Cerebellar cortex (tissue), 1 donor: ENCODE results near the gene AHDC1.
"Not testable (repeated sequence)": the region's sequence is repeated elsewhere in the genome, so short reads cannot be mapped to it uniquely, and the experiment has no call there.

Experiments used
- DNase-seq: peaks from one replicate; pipeline ENCODE4 v3.0.0-alpha.2; 2015; ENCODE audit warnings: low spot score

The AHDC1 gene

DNA sequence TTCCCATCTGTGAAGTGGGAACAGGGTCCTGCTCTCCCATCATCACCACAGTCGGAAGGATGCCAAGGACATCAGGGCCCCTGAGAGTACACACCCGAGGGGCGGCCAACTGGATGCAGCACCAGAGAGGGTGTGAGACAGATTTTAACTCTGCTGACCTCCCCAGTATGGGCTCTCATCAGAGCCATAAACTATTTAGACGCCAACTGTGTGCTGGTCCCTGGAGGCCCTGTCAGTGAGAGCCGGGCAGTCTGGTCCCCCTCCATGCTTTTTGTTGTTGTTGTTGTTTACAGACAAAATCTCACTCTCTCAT lies 29.3 kb upstream of the AHDC1 start:
- DNase-seq: no peak

DNA sequence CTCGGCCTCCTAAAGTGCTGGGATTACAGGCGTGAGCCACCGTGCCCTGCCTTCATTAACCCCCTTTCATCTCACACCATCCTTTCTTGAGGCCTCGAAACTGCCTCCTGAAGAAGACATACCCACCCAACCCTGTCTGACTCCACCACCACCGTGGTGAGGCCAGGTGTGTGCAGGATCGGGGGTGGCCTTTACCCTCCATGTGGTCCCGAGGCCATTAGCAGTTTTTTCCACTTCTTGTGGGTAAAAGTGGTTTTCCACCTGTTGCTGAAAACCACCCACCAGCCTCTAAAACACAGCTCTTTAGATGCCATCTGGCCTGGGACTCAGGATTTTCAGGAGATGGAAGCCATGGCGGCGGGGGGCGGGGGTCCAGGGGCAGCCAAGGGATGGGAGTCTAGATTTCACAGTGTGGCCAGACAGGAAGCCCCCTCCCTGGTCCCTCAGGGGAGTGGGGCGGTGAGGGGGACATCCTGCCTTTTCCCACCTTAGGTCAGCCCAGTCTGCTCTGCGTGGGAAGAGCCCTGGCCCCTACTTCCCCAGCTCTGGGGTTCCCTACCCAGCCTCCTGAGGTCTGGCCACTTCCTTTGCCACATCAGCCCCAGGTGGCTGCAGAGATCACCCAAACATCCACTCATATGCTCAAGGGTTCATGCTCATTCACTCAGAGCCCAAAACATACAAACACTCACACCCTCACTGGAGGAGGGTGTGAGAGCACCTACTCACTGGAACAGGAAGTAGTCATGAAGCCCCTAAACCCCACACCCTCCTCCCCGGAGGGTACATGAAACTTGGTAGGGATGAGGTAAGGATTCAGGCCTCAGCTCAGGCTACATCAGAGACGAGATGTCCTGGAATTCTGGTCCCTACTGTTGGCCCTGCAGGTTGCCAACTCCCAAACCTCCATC lies 28.7 kb upstream of the AHDC1 start:
- no peak for DNase-seq

DNA sequence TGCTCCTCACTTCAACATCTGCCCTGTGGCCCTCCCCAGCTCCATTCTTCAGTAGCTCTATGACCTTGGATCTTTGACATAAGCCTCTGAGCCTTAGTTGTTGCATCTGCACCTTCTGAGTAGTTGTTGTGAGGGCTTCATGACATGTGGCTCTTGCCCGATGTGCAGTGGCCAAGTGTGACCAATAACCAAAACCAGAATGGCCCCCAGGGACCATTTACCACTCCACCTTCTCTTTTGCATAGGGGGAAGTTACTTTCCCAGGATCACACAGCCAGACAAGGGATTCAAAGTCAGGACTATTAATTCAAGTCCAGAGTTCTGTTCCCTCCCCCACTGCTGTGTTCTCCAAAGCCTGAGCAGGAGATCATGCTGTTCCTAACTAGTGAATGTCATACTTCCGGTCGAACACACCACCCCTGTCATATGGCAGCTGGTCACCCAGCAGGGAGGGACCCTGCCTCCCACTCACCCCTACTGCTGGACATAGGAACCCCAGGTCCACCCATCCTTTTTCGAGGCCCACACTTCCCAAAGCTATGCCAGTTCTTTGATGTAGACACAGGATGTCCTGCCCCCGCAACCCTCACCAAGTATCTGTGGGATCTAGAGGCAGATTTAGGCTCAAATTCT lies 27.0 kb upstream of the AHDC1 start:
- no peak for DNase-seq

DNA sequence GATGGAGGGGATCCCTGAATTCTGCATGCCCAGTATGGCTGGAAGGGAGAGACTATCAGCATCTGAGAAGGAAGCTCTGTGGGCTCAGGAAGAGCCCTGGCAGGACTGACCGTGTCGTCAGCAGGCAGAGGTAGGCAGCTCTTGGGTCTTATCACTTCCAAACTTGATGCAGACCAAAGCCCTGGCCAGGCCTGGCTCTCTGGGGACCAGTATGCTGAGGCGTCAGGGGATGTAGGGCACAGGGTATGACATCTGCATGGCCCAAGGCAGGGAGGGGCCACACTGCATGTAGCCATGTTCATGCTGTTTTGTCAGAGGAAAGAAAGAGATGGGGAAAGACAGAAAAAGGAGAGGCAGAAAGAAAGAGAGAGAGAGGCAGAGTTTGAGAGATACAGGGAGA lies 24.8 kb upstream of the AHDC1 start:
- DNase-seq: no peak

DNA sequence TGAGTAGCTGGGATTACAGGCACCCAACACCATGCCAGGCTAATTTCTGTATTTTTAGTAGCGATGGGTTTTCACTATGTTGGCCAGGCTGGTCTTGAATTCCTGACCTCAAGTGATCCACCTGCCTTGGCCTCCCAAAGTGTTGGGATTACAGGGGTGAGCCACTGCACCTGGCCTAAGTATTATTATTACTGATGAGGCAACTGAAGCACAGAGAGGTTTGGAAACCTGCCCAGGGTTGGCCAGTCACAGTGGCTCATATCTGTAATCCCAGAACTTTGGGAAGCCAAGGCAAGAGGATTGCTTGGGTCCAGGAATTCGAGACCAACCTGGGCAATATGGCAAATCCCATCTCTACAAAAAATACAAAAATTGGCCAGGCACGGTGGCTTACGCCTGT lies 23.8 kb upstream of the AHDC1 start:
- not testable (repeated sequence) for DNase-seq

DNA sequence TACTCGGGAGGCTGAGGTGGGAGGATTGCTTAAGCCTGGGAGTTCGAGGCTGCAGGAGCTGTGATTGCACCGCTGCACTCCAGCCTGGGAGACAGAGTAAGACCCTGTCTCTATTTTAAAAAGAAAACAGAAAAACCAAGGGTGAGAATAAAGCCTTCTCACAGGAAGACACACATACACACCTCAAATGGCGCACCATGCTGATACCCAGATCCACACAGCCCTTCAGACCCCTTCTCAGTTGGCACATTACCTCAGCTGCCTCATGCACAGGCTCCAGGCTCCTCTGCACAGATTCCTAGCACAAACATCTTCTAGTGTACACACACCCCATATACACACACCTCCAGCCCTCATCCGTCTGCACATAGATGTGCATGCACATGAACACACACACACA lies 23.1 kb upstream of the AHDC1 start:
- DNase-seq: no peak

DNA sequence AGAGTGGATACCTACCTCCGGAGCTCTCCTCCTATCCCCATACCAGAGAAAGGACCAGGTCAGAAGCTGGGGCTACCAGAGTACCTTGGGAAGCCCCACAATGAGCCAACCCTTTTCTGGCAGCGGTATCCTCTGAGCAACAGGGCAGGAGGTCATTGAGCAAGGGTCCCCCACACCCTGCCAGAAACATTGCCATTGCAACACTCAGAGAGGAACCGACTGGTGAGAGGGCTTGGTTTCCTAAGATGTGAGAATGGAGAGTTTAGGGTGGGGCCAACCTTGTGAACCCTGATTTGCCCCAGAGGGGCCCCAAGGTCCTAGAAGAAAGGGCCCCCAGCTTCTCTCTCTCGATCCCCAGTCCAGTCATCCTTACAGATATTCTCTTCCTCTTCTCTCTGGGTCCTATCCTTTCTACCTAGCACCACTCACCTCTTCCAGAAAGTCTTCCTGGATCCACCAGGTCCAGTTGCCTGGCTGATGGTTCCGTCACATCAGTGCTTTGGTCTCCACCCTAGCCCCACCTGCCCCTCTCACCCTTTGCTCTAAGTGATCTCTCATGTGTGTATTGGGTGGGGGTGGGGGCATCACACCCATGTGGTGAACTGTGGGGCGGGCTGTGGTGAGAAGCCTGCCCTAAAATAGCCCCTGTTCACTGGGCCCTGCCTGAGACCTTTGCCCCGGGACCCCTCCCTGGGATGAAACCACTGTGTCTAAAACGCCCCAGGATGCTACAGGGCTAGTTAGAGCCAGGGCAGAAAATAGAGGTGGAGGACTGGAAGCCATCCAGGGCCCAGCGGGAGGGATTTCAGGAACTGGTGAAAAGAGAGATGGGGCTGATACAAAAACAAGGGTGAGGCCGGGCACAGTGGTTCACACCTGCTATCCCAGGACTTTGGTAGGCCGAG lies 22.3 kb upstream of the AHDC1 start:
- DNase-seq: no peak

DNA sequence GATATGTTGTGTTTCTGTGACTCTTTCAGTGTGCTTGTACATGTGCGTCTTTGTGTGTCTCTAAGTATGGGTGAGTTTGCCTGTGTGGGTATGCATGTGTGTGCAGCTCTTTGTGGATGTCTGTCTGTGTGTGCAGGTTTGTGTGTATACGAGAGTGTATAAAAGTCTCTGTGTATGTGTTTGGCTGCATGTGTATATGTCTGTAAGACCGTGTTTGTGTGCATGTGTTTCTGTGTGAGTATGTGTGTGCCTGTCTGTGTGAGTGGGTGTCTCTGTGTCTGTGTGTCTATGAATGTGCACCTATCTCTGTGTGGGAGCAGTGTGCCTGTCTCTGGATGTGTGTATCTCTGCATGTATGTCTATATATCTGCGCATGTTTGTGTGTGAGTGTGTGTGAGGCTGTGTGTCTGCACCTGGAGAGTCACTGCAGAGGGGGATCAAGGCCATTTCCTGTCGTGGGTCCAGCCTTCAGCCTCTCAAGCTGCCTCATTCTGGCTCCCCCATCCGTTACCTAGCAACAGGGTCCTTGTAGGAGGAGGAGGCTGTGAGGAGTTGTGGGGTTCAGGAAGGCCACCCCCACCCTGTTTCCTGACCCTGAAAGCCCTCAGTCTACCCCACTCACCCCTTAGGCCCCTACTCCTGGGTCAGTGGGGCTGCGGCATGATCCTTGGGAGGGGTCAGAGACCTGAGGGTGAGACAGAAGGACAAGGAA lies 20.7 kb upstream of the AHDC1 start:
- no peak for DNase-seq

DNA sequence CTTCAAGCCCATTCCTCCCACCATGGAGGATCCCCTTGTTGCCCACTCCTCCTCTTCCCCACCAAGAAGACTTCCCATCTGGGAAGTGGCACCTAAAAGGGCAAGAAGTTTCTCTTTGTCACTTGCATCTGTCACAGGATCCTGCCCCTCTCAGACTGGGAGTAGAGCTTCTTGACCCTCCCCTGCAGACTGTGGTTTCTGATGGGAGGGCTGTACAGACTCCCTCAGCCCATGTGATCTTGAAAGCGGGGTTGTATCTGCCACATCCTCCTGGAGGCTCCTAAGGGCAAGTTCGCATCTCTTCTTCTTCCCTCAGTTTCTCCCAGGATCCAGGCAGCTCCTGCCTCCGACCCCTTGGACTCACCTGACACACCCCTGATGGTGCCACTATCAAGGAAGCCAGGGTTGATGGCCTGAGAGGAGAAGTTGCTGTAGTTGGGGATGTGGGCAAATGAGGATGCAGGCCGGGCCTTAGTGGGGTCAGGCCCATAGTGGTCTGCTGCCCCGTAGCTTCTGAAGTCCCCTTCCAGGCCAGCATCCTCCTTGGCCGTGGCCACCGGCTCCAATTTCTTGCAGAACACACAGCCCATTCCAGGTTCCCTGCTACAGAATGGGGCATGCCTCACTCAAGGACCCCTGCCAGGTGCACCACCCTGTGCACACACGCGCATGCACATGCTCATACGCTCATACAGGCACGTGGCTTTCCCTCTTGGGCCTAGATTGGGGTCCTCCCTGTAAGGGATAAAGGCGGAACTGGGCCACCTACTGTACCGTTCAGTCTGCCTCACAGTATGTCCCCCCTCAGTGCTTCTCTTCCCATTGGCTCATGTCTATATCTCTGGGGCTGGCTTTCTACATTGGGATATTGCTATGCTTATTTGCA lies 19.6 kb upstream of the AHDC1 start:
- no peak for DNase-seq

DNA sequence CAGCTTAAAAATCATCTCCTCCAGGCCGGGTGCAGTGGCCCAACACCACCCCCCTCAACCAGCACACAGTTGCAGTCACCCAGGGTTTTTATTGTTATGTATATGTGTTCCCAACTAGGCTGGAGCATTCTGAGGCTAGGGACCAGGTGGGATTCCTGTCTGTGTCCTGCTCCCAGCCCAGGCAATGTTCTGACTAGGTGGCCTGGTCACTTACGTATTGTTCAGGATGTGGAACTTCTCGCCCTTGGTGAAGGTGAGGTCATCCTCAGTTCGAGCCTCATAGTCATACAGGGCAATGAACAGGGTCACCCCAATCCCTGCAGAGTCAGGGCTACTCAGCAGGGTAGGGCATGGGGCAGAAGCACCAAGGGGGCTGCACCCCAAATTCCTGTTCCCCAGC lies 18.9 kb upstream of the AHDC1 start:
- no peak for DNase-seq

DNA sequence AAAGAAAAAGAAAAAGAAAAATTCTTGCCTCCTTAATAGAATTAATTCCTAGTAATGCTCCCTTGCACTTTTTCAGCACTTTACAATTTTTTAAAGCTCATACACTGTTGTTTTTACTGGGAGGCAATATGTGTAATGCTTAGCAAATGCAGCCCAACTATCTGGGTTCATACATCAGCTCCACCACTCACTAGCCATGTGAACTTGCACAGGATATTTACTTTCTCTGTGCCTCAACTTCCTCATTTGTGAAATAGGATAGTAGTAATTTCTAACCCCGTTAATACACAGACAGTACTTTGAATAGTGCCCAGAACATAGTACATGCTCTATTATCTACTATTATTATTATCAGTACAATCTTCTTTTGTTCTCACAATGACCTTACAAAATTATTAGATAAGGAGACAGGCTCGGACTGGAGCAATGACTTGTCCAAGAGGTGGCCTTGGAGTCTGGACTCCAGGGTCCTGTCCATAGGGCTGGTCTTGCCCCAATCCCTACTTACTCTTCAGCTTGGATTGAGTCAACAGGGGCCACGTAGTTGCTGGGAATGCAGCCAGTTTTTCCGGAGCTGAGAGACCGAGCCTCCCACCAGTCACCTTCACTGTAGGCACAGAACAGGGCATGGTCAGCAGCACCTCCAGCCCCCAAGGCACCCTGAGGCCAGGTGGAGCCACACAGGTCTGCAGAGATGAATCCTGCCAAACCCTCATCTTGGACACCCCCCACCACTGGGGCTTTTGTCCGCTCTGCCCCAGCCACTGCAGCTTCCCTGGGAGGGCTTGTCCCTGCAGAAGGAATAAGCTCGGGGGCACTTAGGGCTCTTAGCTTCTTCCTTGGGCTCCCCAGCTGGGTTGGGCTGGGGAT lies 17.3 kb upstream of the AHDC1 start:
- no peak for DNase-seq

DNA sequence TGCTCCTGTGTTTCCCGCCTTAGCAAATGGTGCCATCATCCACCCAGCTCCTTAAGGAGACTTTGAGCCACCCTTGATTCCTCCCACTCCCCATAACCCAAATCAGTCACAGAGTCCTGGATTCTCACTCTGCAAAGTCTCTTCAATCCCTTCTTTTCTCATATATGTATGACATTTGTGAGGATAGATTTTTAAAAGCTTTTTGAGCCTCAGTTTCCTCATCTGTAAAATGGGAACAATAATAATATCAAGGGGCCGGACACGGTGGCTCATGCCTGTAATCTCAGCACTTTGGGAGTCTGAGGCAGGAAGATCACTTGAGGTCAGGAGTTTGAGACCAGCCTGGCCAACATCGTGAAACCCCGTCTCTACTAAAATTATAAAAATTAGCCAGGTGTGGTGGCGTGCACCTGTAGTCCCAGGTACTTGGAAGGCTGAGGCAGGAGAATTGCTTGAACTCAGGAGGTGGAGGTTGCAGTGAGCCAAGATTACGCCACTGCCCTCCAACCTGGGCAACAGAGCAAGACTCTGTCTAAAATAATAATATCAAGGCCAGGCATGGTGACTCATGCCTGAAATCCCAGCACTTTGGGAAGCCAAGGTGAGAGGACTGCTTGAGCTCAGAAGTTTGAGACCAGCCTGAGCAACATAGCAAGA lies 16.0 kb upstream of the AHDC1 start:
- DNase-seq: not testable (repeated sequence)

DNA sequence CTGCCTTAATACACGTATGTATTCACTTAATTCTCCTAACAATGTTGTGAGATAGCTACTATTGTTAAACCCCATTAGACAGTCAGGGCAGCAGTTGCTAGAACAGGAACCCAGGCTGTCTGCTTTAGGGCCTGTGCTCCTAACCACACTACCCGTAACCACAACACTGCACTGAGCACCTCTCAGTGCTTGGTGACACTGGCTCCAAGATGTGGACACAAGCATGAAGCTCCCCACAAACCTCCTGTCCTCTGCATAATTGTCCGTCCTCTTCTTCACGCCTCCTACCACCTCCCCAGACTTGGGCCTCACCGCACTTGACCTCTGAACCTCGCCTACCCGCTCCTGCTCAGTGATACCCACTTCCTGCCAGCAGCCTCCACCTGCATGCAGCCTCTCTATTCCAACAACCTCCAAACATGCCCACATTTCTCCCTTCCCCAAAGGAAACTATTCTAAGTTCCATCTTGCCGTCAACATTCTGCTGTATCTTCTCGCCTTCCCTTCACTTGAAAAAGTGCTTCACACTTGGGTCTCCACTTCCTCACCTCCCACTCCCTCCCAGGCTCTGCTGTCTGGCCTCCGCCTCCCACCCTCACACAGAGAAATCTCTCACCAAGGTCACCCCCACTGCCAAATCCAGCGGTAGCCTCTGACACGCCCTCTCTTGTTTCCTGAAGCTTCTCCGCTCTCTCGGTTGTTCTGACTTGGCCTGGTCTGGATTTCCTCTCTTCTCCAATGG lies 14.6 kb upstream of the AHDC1 start:
- DNase-seq: no peak

DNA sequence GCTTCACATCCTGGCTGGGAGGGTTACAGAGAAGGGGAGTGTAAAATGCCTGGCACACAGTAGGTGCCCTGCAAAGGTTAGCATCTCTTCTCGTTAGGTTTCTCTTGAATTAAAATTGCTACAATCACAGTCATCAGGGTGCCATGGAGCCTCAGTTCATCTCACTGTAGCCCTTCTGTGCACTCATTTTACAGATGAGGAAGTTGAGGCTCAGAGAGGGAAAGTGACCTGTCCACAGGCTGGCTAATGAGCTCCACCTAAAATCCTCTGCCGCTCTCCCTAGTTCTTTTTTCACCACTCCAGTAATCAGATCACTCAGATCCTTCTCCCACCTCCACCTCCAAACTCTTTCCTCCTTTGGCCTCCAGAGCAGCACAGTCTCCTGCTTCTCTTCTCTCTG lies 13.5 kb upstream of the AHDC1 start:
- no peak for DNase-seq

DNA sequence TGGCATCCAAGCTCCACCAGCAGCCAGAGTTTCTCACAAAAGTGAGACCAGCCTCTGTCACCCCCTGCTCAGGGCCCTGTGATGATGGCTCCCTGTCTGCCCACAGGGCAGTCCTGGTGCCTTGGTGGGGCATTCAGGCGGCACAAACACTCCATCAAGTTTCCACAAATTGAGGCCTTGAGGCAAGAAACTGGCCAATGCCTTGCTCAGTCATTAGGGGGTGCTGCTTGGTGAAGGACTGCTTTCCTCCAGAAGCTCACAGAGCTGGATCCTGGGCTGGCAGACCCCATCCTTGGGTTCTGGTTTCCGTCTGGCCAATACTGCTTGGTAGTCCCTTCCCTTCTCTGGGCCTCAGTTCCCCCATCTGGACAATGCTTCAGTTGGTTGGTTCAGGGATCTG lies 12.5 kb upstream of the AHDC1 start:
- DNase-seq: no peak

DNA sequence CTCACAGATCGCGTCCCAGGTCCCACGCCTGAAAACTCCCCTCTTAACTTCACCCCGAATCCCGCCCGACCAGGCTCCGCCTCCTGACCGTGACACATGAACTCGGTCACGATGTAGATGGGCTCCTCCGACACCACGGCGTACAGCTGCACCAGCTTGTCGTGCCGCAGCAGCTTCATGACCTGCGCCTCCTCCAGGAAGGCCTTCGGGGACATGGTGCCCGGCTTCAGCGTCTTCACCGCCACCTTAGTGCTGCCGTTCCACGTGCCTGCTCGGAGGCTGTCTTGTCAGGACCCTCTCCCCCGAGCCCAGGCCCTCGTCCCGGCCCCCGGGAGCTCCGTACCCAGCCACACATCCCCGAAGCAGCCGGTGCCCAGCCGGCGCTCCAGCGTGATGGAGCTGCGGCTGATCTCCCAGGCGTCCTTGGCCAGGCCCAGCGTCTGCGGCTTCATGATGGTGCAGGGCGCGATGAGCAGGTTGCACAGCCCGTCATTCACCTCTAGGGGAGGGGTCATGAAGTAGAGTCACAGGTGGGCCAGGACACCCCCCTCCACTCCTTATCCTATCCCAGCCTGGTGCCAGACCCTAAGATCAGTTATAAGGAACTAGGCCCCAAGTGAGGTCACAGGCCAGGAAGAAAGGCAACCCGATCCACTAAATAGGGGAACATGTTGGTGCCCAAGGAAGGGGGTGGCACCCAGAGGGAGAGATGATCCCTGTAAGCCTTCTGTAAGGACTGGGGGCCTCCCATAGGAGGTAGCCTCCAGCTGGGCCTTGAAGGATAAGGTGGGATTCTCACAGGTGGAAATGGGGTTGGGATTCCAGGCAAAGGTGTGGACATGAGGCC lies 11.6 kb upstream of the AHDC1 start:
- no peak for DNase-seq

DNA sequence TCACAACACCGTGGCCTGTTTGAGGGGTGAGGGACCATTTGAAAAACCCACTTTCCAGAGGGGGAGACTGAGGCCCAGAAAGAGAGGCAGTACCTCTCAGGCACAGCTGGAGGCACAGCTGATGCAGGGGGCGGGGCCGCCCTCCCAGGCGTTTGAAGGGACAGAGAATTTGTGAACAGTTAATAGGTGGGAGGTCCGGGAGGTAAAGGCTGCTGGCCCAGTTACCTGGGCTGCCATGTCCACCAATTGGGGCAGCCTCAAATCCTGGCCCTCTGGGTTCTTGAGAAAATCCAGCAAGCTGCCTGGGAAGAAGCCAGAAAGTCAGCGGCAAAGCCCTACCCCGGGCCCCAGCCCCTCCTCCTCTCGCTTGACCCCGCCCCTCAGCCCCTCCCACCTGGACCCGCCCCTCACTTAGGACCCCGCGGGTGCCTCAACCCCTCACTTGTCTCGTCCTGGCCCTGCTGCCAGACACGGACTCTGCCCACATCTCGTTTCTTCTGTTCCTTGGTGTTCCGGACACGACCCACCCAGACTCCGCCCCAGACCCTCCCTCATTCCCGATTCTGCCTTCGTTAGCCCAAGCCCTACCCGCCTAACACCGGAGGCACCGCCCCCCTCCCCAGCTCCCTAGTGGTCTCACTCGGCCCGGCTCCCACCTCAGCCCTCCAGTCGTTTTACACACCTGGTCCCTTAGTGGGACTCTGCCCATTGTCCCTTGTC lies 10.8 kb upstream of the AHDC1 start:
- no peak for DNase-seq
